Ovary (tissue), 9 donors: ENCODE results near the gene FGGY. TPM values are rescaled to one million over a fixed set of nuclear protein-coding genes. Genes with fewer than 3 reads are reported as not detected.

Experiments used
- DNase-seq, 5 donors: peaks; one replicate each; pipeline ENCODE4 v3.0.0-alpha.2; 2019 to 2020
- H3K27ac ChIP-seq, 2 donors: fragments of 200-600 bp; one replicate each; pipeline versions ENCODE4 v1.5.1 to v1.8.0; 2019 to 2022
- H3K27me3 ChIP-seq: fragments of 200-600 bp; one replicate; pipeline ENCODE4 v1.8.0; 2022
- H3K36me3 ChIP-seq: fragments of 200-600 bp; sonication (generic); one replicate; pipeline ENCODE4 v1.5.1; 2019
- H3K4me1 ChIP-seq: one replicate; pipeline ENCODE4 v1.8.1; 2013; ENCODE audit warnings: mild to moderate bottlenecking, moderate library complexity; ENCODE audit not compliant: insufficient read depth
- H3K4me3 ChIP-seq: fragments of 200-600 bp; sonication (generic); one replicate; pipeline ENCODE4 v1.5.1; 2017
- H3K9me3 ChIP-seq, 2 donors: fragments of 200-600 bp in 1 of 2; sonication (generic) in 1 of 2; one replicate each; pipeline versions ENCODE4 v1.5.1 to v1.8.1; 2013 to 2019; ENCODE audit warnings: mild to moderate bottlenecking in 1 of 2, moderate library complexity in 1 of 2
- CTCF ChIP-seq, 3 donors: fragments of 450-650 bp in 2 of 3; fragments of 200-600 bp in 1 of 3; IDR thresholded peaks; one replicate each; pipeline versions ENCODE4 v1.5.1 to v1.8.0; 2016 to 2022; ENCODE audit warnings: antibody characterized with exemption in 3 of 3, mild to moderate bottlenecking in 1 of 3
- EP300 ChIP-seq: sonication (generic); formaldehyde crosslinking; IDR thresholded peaks from one replicate; pipeline ENCODE4 v1.6.1; 2017; ENCODE audit warnings: antibody characterized with exemption
- POLR2A ChIP-seq: fragments of 450-650 bp; IDR thresholded peaks from one replicate; pipeline ENCODE4 v1.6.1; 2017; ENCODE audit warnings: antibody characterized with exemption, mild to moderate bottlenecking, moderate library complexity
- WGBS, 3 donors: extraction: QIAGEN DNeasy Blood & Tissue Kit in 1 of 3; methylation state at CpG; one replicate each; pipeline versions ENCODE4 v1.1.5 to v1.1.7; 2013 to 2017; 5-methylcytosine and 5-hydroxymethylcytosine counted together
- intact Hi-C, 4 donors: fragments of 100-400 bp; cut with DNase I; formaldehyde crosslinking; loops; one replicate each; pipeline versions ENCODE4 v1.11.0 to v1.15.1; 2022 to 2023
- polyA plus RNA-seq, 2 donors: library from polyadenylated mRNA; stranded (reverse); fragments of 200-250 nt in 1 of 2; fragments of 350-450 nt in 1 of 2; fragmentation: Illumina TruSeq in 1 of 2; extraction: RNeasy Lipid Tissue Mini Kit (QIAGEN cat#74804) in 1 of 2; gene quantifications; one replicate each; pipeline ENCODE4 v1.2.3, GENCODE V29; 2013 to 2014
- total RNA-seq, 7 donors: library from RNA; depleted of rRNA in 2 of 7; stranded (reverse); fragments of >200 nt in 2 of 7; fragmentation: NEBNext Ultra II Directional in 3 of 7; extraction: Animal tissue kit (Norgen Biotek cat#: 25700) in 3 of 7; gene quantifications; one replicate each; pipeline versions ENCODE4 v1.1.0 to v1.2.4, GENCODE V29; 2016 to 2023
- donor health status: DM: no; HTN: no; CAD: no; lungs with moderate emphysema.
- donor health status: DM: no; HTN: no; CAD: no.
- donor health status: Bipolar disorder and iron deficiency.
- donor health status: DM: yes; HTN: yes; CAD: no.
- donor health status: DM: no; HTN: no; CAD: no.
- donor health status: DM: yes; HTN: yes; CAD: no.

The FGGY gene
- total and polyA plus RNA-seq, 9 donors, result 7.9 to 62.0 (median 44.7) TPM

DNA sequence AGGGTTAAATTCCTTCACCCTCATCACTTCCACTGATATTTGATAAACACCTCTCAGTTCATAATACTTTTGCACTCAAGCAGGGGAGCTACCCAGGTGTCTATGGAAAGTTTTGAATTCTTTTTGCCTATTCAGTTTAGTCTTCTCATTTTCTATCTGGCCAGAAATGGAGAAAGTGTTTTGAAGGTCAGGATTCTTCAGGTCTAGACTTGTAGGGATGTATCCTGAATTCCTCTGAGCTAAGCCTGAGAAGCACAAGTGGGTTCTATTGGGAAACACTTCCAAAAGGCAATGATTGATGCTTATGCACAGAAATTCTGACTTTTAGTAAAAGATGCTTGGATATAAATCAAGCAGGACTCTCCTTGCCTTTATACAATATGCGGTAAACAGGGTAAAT, 300.1 kb downstream of the FGGY start:
- no peaks in the 10 kb centered on the region for H3K36me3 ChIP-seq
- no peak overlapping the region for H3K4me3 ChIP-seq
- DNase-seq, result no peak
- H3K27ac ChIP-seq, result no peak overlapping the region
- no peak for TF ChIP-seq CTCF (IDR thresholded peaks at IDR 0.05)
- no peak for TF ChIP-seq EP300
- no peak for TF ChIP-seq POLR2A
- intact Hi-C loops, result no loop called here
- H3K27me3 ChIP-seq, result no peaks in the 10 kb centered on the region
- no peaks in the 10 kb centered on the region for H3K9me3 ChIP-seq
- peaks cover 3% of the 10 kb centered on the region for H3K4me1 ChIP-seq
- 91 to 96% (median 91%) methylated on average over 1 of the region's 1 CpG for WGBS, 3 donors

- 96% methylated on average over 8 of the region's 8 CpGs for WGBS, 3 donors
- intact Hi-C loops, result no loop called here
- Histone ChIP-seq H3K9me3 (no peaks in the 10 kb centered on the region), H3K27me3 (no peaks in the 10 kb centered on the region), H3K4me1 (peaks cover 3% of the 10 kb centered on the region), H3K36me3 (no peaks in the 10 kb centered on the region), H3K4me3 (no peak overlapping the region), H3K27ac (no peak overlapping the region)
- TF ChIP-seq CTCF (IDR thresholded peaks at IDR 0.05), result no peak
- no peak for TF ChIP-seq EP300
- TF ChIP-seq POLR2A, result no peak
- DNase-seq, result no peak
These were observed 300.7 kb downstream of the FGGY start for GRCh38 chr1:59597420-59598119.

GRCh38 chr1:59598120-59598440, 301.2 kb downstream of the FGGY start:
- H3K9me3 ChIP-seq, result no peaks in the 10 kb centered on the region
- no peaks in the 10 kb centered on the region for H3K27me3 ChIP-seq
- no peak overlapping the region for H3K4me3 ChIP-seq
- no peak for TF ChIP-seq EP300
- no peak for TF ChIP-seq CTCF (IDR thresholded peaks at IDR 0.05)
- TF ChIP-seq POLR2A, result no peak
- no peak overlapping the region for H3K27ac ChIP-seq
- H3K4me1 ChIP-seq, result peaks cover 3% of the 10 kb centered on the region
- intact Hi-C loops, result no loop called here
- H3K36me3 ChIP-seq, result no peaks in the 10 kb centered on the region
- no peak for DNase-seq

- no peak overlapping the region for H3K4me3 ChIP-seq
- TF ChIP-seq POLR2A (no peak), EP300 (no peak), CTCF (IDR thresholded peaks at IDR 0.05) (no peak)
- no peak overlapping the region for H3K27ac ChIP-seq
- no peaks in the 10 kb centered on the region for H3K9me3 ChIP-seq
- peaks cover 3% of the 10 kb centered on the region for H3K4me1 ChIP-seq
- intact Hi-C loops, result no loop called here
- 82 to 91% (median 90%) methylated on average over 11 of the region's 11 CpGs for WGBS, 3 donors
- no peaks in the 10 kb centered on the region for H3K36me3 ChIP-seq
- H3K27me3 ChIP-seq, result no peaks in the 10 kb centered on the region
- DNase-seq, result no peak
These were observed 304.1 kb downstream of the FGGY start for GRCh38 chr1:59601041-59601441.

DNA sequence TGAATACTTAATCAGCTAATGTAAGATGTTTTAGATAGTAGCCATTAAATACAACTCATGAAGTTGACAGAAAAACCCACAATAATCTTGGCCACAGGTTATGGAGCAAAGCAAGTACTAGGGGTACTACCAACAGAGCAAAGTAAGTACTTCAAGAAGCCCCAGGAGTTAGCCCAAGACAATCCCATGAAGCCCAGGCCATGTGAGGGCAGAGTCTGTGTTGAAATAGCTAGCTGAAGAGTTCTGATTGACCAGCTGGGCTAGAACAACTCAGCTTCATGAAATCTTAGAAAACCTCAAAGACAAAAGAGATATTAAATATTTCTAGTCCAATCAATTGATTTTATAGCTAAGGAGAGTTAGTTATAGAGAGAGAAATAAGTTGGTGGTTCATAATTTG, 304.9 kb downstream of the FGGY start:
- DNase-seq, result no peak
- Histone ChIP-seq H3K9me3 (no peaks in the 10 kb centered on the region), H3K4me3 (no peak overlapping the region), H3K36me3 (no peaks in the 10 kb centered on the region), H3K27ac (no peak overlapping the region), H3K4me1 (no peaks in the 10 kb centered on the region), H3K27me3 (no peaks in the 10 kb centered on the region)
- TF ChIP-seq EP300 (no peak), CTCF (IDR thresholded peaks at IDR 0.05) (no peak), POLR2A (no peak)
- intact Hi-C loops, result no loop called here
